HepG2 (cell line): ENCODE results near the gene TRRAP. TPM values are rescaled to one million over a fixed set of nuclear protein-coding genes. Genes with fewer than 3 reads are reported as not detected.

Source experiments
- ATAC-seq: fragments of 200-7000 bp; cut with Tn5 transposase; 3 replicates; pipeline ENCODE4 v1.9.1; 2020; ENCODE audit warnings: mild to moderate bottlenecking, moderate library complexity
- BruUV-seq: library from RNA; stranded (reverse); fragments of 400-500 nt; replicated peaks from 2 replicates; lab custom pipeline; 2021; lab: Mats Ljungman, UMichigan
- CTCF ChIA-PET: fragments of 300-600 bp; formaldehyde crosslinking; extraction: SDS; loops from one replicate; lab custom pipeline; 2021; ENCODE audit warnings: low total read pairs, inconsistent platforms, low intra/inter-chr PET ratio; lab: Yijun Ruan, JAX
- POLR2A ChIA-PET: fragments of 350-600 bp; sonication (Branson Sonifier 250); formaldehyde crosslinking; loops from one replicate; lab custom pipeline; 2020; ENCODE audit warnings: antibody characterized with exemption, inconsistent platforms; lab: Yijun Ruan, JAX
- DNase-seq: peaks from one replicate; pipeline ENCODE4 v3.0.0-alpha.2; 2015; ENCODE audit warnings: low spot score
- FAIRE-seq: peaks from 3 replicates; lab custom pipeline; 2011; peaks lifted over from hg19 to GRCh38; lab: Jason Lieb, UNC
- H2AFZ ChIP-seq: one replicate; pipeline ENCODE4 v1.6.1; 2011; ENCODE audit warnings: low read length, inconsistent platforms
- H3K27ac ChIP-seq: fragments of 300-600 bp; 3 replicates; pipeline ENCODE4 v1.8.0; 2011; ENCODE audit warnings: mixed run types, mild to moderate bottlenecking, mixed read lengths, low read length, inconsistent platforms; ENCODE audit not compliant: insufficient read depth; ENCODE audit errors: extremely low read length
- H3K27me3 ChIP-seq, 2 experiments: fragments of 200-600 bp in 1 of 2; 2 replicates in 1 of 2; 3 replicates in 1 of 2; pipeline versions ENCODE4 v1.6.0 to v1.8.0; 2011; ENCODE audit warnings: low read length in 2 of 2, mild to moderate bottlenecking in 2 of 2, moderate library complexity in 2 of 2, inconsistent platforms in 1 of 2; ENCODE audit not compliant: insufficient read depth in 2 of 2, control insufficient read depth in 1 of 2
- H3K36me3 ChIP-seq, 2 experiments: fragments of 200-600 bp in 1 of 2; replicated peaks in 1 of 2; 2 replicates in 1 of 2; 3 replicates in 1 of 2; pipeline versions ENCODE4 v1.5.1 to v1.8.0; 2011; ENCODE audit warnings: low read length in 2 of 2, inconsistent platforms in 1 of 2; ENCODE audit not compliant: insufficient read depth in 2 of 2, control insufficient read depth in 1 of 2
- H3K4me1 ChIP-seq: 2 replicates; pipeline ENCODE4 v1.5.1; 2012; ENCODE audit warnings: low read length, inconsistent platforms; ENCODE audit not compliant: insufficient read depth
- H3K4me2 ChIP-seq: 2 replicates; pipeline ENCODE4 v1.6.0; 2011; ENCODE audit warnings: low read depth, low read length, inconsistent platforms
- H3K4me3 ChIP-seq, 3 experiments: fragments of 200-600 bp in 1 of 3; sonication (generic), shearing (Covaris generic) in 1 of 3; replicated peaks in 1 of 3; 2 replicates each; pipeline ENCODE4 v1.5.1; 2011 to 2016; ENCODE audit warnings: low read length in 3 of 3, inconsistent platforms in 2 of 3, low read depth in 2 of 3, mild to moderate bottlenecking in 2 of 3, control low read depth in 1 of 3, mixed read lengths in 1 of 3; ENCODE audit not compliant: insufficient read depth in 1 of 3
- H3K79me2 ChIP-seq: one replicate; pipeline ENCODE4 v1.6.1; 2011; ENCODE audit warnings: low read length, inconsistent platforms; ENCODE audit not compliant: insufficient read depth
- H3K9ac ChIP-seq: 2 replicates; pipeline ENCODE4 v1.6.0; 2011; ENCODE audit warnings: mild to moderate bottlenecking, low read depth, low read length, inconsistent platforms; ENCODE audit not compliant: insufficient read depth
- H3K9me3 ChIP-seq: 2 replicates; pipeline ENCODE4 v1.5.1; 2012; ENCODE audit warnings: mild to moderate bottlenecking, low read length
- H4K20me1 ChIP-seq: 2 replicates; pipeline ENCODE4 v1.6.0; 2011; ENCODE audit warnings: inconsistent platforms, mild to moderate bottlenecking, low read length, moderate library complexity; ENCODE audit not compliant: insufficient read depth
- ARNT2 ChIP-seq: sonication (generic); formaldehyde crosslinking; IDR thresholded peaks from 2 replicates; pipeline ENCODE4 v1.8.0; 2022; ENCODE audit warnings: mild to moderate bottlenecking, low read depth, missing genetic modification reagents, moderate library complexity
- BATF2 ChIP-seq: sonication (generic); formaldehyde crosslinking; IDR thresholded peaks from 2 replicates; pipeline ENCODE4 v1.8.0; 2022; ENCODE audit warnings: mild to moderate bottlenecking, missing genetic modification reagents, moderate library complexity
- E2F2 ChIP-seq: sonication (generic); formaldehyde crosslinking; IDR thresholded peaks from 2 replicates; pipeline ENCODE4 v1.4.0; 2020; ENCODE audit warnings: missing genetic modification reagents, borderline replicate concordance
- FOXP4 ChIP-seq: sonication (generic); formaldehyde crosslinking; IDR thresholded peaks from 2 replicates; pipeline ENCODE4 v1.4.0; 2020; ENCODE audit warnings: missing genetic modification reagents
- GABPA ChIP-seq, 2 experiments: IDR thresholded peaks; 2 replicates each; pipeline ENCODE4 v1.6.1; 2011 to 2016; ENCODE audit warnings: low read depth in 2 of 2, low read length in 1 of 2, missing biosample characterization in 1 of 2, missing genetic modification characterization in 1 of 2
- IRF2 ChIP-seq: IDR thresholded peaks from 2 replicates; pipeline ENCODE4 v1.6.1; 2018; ENCODE audit warnings: missing genetic modification reagents, missing compliant biosample characterization
- KLF13 ChIP-seq: sonication (generic); formaldehyde crosslinking; IDR thresholded peaks from 2 replicates; pipeline ENCODE4 v1.4.0; 2020; ENCODE audit warnings: mild to moderate bottlenecking, missing genetic modification reagents
- RBM39 ChIP-seq: fragments of 200-400 bp; formaldehyde crosslinking; IDR thresholded peaks from one replicate; pipeline ENCODE4 v1.6.1; 2018; ENCODE audit warnings: antibody characterized with exemption, mild to moderate bottlenecking, low read depth, low read length; ENCODE audit not compliant: poor library complexity, severe bottlenecking
- SOX6 ChIP-seq, 2 experiments: fragments of 450-650 bp in 1 of 2; sonication (generic) in 1 of 2; formaldehyde crosslinking in 1 of 2; IDR thresholded peaks; 2 replicates each; pipeline versions ENCODE4 v1.4.0 to v1.6.1; 2017 to 2020; ENCODE audit warnings: antibody characterized with exemption in 1 of 2, mild to moderate bottlenecking in 1 of 2, missing genetic modification reagents in 1 of 2
- WIZ ChIP-seq: sonication (generic); formaldehyde crosslinking; IDR thresholded peaks from 2 replicates; pipeline ENCODE4 v1.5.1; 2020; ENCODE audit warnings: mild to moderate bottlenecking, missing genetic modification reagents
- ZC3H13 ChIP-seq: sonication (generic); formaldehyde crosslinking; IDR thresholded peaks from 2 replicates; pipeline ENCODE4 v1.8.1; 2023; ENCODE audit warnings: mild to moderate bottlenecking, missing genetic modification reagents, moderate library complexity
- ZNF333 ChIP-seq: sonication (generic); formaldehyde crosslinking; IDR thresholded peaks from 2 replicates; pipeline ENCODE4 v1.4.0; 2020; ENCODE audit warnings: mild to moderate bottlenecking, missing genetic modification reagents, borderline replicate concordance
- ZNF350 ChIP-seq: sonication (generic); formaldehyde crosslinking; IDR thresholded peaks from 2 replicates; pipeline ENCODE4 v1.4.0; 2020; ENCODE audit warnings: mild to moderate bottlenecking, low read depth, missing genetic modification reagents, borderline replicate concordance
- ZNF460 ChIP-seq: sonication (generic); formaldehyde crosslinking; IDR thresholded peaks from 2 replicates; pipeline ENCODE4 v1.5.1; 2020; ENCODE audit warnings: missing genetic modification reagents, mild to moderate bottlenecking, borderline replicate concordance
- WGBS: methylation state at CpG from one replicate; pipeline ENCODE4 v1.1.6; 2017; ENCODE audit warnings: low lambda C conversion rate; 5-methylcytosine and 5-hydroxymethylcytosine counted together
- in situ Hi-C: cut with HindIII; loops from 2 replicates; pipeline ENCODE4 v1.10.0; 2017; ENCODE audit warnings: low pct_unique_long_range_greater_than_20kb; ENCODE audit not compliant: extremely low pct_ligation_motif_present
- intact Hi-C: fragments of 100-400 bp; cut with micrococcal nuclease; formaldehyde crosslinking; loops from one replicate; pipeline ENCODE4 v1.10.0; 2022; ENCODE audit not compliant: unreplicated experiment
- polyA plus RNA-seq, 8 experiments: library from polyadenylated mRNA; depleted of rRNA in 3 of 8; stranded (reverse) in 7 of 8; unstranded in 1 of 8; fragments of >200 nt; fragmentation: Illumina TruSeq in 4 of 8; extraction: Trizol in 4 of 8; gene quantifications; 2 replicates each; pipeline versions ENCODE4 v1.2.1 to v1.2.3, GENCODE V29; 2011 to 2016; ENCODE audit warnings: low read depth in 4 of 8, missing spikeins in 1 of 8, mixed read lengths in 1 of 8; ENCODE audit not compliant: insufficient read depth in 1 of 8
- total RNA-seq, 5 experiments: library from RNA; depleted of rRNA; stranded (reverse); fragments of >200 nt; fragmentation: Illumina TruSeq; extraction: Trizol; gene quantifications; 2 replicates each; pipeline ENCODE4 v1.2.3, GENCODE V29; 2016; ENCODE audit warnings: low read depth in 1 of 5

The TRRAP gene
- total and polyA plus RNA-seq, 2 of the 13 experiments (the other 11 are each of a cell fraction or from before 2014, with no cell fraction given), result 8.6 to 10.5 TPM

- CTCF ChIA-PET, result no interaction called here
- no peak for DNase-seq
Observed at GRCh38 chr7:98866351-98866750, 12.0 kb upstream of the TRRAP start.

GRCh38 chr7:98866765-98867164, 11.6 kb upstream of the TRRAP start:
- no peaks in the 10 kb centered on the region for H3K36me3 ChIP-seq
- no TSS peak for BruUV-seq
- no peak overlapping the region for H3K4me3 ChIP-seq
- H2AFZ ChIP-seq, result no peak overlapping the region
- no peaks in the 10 kb centered on the region for H4K20me1 ChIP-seq
- no peak for DNase-seq
- H3K4me2 ChIP-seq, result no peak overlapping the region
- ATAC-seq, result no peak
- H3K79me2 ChIP-seq, result no peaks in the 10 kb centered on the region
- in situ Hi-C loops, result no loop called here
- no peak overlapping the region for H3K27ac ChIP-seq
- H3K4me1 ChIP-seq, result peaks cover 45% of the 10 kb centered on the region
- ChIA-PET CTCF (no interaction called here), POLR2A (no interaction called here)
- FAIRE-seq, result no peak
- H3K9me3 ChIP-seq, result no peaks in the 10 kb centered on the region
- intact Hi-C loops, result no loop called here
- H3K9ac ChIP-seq, result no peak overlapping the region
- 53% methylated on average over 7 of the region's 7 CpGs for WGBS
- peaks cover 5 to 33% of the 10 kb centered on the region in 2 experiments for H3K27me3 ChIP-seq
- TF ChIP-seq ZC3H13 (CRISPR knock-in tag) (no peak), WIZ (CRISPR knock-in tag) (no peak), KLF13 (CRISPR knock-in tag) (no peak), RBM39 (no peak), FOXP4 (no peak), ZNF350 (CRISPR knock-in tag) (no peak), SOX6 (IDR thresholded peaks at IDR 0.05) (no peak), SOX6 (CRISPR knock-in tag; IDR thresholded peaks at IDR 0.05) (no peak), GABPA (IDR thresholded peaks at IDR 0.05; ENCODE audit: low read depth, low read length) (no peak), GABPA (CRISPR knock-in tag; IDR thresholded peaks at IDR 0.05; ENCODE audit: low read depth) (no peak)

More at GRCh38 chr7:98866351-98866750, 12.0 kb upstream of the TRRAP start:
- no peak for ATAC-seq
- BruUV-seq, result no TSS peak
- in situ Hi-C loops, result no loop called here
- FAIRE-seq, result no peak
- Histone ChIP-seq H4K20me1 (no peaks in the 10 kb centered on the region), H3K27me3 (peaks cover 5 to 33% of the 10 kb centered on the region in 2 experiments), H2AFZ (no peak overlapping the region), H3K4me2 (no peak overlapping the region), H3K4me3 (no peak overlapping the region), H3K9me3 (no peaks in the 10 kb centered on the region), H3K36me3 (no peaks in the 10 kb centered on the region), H3K79me2 (no peaks in the 10 kb centered on the region), H3K4me1 (peaks cover 44% of the 10 kb centered on the region), H3K9ac (no peak overlapping the region), H3K27ac (no peak overlapping the region)
- WGBS, result 75% methylated on average over 11 of the region's 12 CpGs
- no peak for TF ChIP-seq E2F2 (CRISPR knock-in tag)
- TF ChIP-seq ZNF460 (CRISPR knock-in tag), result no peak
- TF ChIP-seq ARNT2 (CRISPR knock-in tag), result no peak
- TF ChIP-seq ZNF333 (CRISPR knock-in tag), result no peak
- TF ChIP-seq BATF2 (CRISPR knock-in tag), result no peak
- TF ChIP-seq IRF2, result no peak
- intact Hi-C loops, result no loop called here
- POLR2A ChIA-PET, result no interaction called here
